ENCODE measurements around the gene FAM184B. TPM values are rescaled to one million over a fixed set of nuclear protein-coding genes. Genes with fewer than 3 reads are reported as not detected.

Gene FAM184B
- total RNA-seq, 4 donors from 2014 or later = not detected

DNA sequence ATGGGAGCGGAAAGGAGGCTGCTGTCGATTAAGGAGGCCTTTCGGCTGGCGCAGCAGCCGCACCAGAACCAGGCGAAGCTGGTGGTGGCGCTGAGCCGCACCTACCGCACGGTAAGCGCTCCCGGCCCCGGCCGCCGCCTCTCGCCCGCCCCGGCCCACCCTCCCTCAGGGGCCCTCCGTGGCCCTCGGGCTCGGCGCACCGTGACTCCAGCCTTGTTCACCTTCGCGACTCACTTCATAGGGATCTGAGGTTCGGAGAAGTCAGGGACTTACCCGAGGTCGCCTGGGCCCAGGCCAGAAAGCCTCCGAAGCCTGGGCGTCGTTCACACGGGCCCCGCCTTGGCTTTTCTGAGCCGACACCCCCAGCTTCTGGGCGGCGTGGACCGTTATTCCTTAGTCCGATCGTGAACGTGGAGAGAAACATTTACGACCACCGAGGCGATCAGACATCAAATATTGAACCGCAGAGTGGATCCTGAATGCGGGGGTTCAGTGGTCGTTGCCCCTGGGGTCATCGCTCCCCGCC lies 29.7 kb upstream of the FAM184B start:
- TF ChIP-seq CTCF (IDR thresholded peaks at IDR 0.05; ENCODE audit: low read depth) = no peak

GRCh38 chr4:17810260-17811077 lies 29.0 kb upstream of the FAM184B start, which contains the start of the genes DCAF16 and NCAPG:
DCAF16 (minus strand) TSS chr4:17810757; CDS start chr4:17804141, 6,616 bp downstream.
NCAPG (plus strand) TSS chr4:17810979; CDS start chr4:17811078, 99 bp downstream.
- TF ChIP-seq CTCF (IDR thresholded peaks at IDR 0.05; ENCODE audit: low read depth) = no peak

DNA sequence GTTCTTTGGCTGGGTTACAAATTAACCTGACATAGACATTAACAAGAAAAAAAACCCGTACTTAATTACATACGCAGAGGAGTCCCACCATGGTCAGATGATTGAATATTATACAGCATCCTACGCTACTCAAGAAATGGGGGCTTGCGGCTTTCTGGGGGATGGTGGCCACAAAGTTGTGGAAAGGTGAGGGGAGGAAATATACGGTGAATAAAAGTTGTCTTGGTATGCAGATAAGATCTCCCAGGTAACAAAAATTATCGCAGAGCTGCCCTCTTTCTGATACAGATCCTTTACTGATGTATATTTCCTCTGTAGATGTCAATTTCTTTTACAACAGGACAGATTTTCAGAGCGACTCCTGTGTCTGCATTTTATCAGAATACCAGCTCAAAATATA lies 28.2 kb upstream of the FAM184B start:
- no peak for TF ChIP-seq CTCF (IDR thresholded peaks at IDR 0.05; ENCODE audit: low read depth)

DNA sequence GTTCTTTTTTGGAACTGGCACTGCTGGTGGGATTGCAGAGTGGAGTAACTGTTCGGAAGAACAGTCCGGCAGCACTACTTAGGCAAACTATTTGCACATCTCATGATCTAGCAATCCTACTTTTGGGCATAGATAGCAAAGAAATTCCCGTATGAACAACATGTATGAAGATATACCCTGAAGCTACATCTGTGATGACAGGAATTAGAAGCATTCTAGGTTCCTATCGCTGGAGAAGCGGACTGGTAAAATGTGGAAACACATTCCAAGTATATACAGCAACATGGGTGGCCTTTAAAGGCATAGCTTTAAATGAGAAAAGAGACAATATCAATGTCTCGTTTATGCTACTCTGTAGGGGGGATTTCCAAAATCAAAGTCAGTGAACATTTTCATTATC lies 26.0 kb upstream of the FAM184B start:
- no peak for TF ChIP-seq CTCF (IDR thresholded peaks at IDR 0.05; ENCODE audit: low read depth)

DNA sequence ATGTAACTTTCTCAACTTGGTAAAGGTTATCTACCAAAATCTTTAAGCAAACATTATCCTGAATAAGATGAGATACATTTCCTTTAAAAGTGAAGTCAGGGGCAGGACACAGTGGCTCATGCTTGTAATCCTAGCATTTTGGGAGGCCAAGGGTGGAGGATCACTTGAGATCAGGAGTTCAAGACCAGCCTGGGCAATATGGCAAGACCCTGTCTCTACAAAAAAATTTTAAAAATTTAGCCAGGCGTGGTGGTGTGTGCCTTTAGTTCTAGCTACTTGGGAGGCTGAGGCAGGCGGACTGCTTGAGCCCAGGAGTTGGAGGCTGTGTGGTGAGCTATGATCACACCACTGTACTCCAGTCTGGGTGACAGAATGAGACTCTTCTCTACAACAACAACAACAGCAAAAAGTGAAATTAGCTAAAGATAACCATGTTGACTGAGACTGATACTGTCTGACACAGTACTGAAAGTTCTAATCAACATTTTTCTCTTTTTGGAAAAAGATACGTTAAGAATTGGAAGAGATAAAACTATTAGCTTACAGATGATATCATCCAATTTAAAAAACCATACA lies 24.2 kb upstream of the FAM184B start:
- no peak for TF ChIP-seq CTCF (IDR thresholded peaks at IDR 0.05; ENCODE audit: low read depth)

- no peak for TF ChIP-seq CTCF (IDR thresholded peaks at IDR 0.05; ENCODE audit: low read depth)
Measured at GRCh38 chr4:17797808-17798207, 16.4 kb upstream of the FAM184B start.

GRCh38 chr4:17794730-17795129 lies 13.3 kb upstream of the FAM184B start:
- TF ChIP-seq CTCF (IDR thresholded peaks at IDR 0.05; ENCODE audit: low read depth) = no peak

Measured in subcutaneous adipose tissue (tissue), 4 donors.